Esophagus squamous epithelium (tissue), 5 donors: ENCODE data around the gene HMX2. TPM values are rescaled to one million over a fixed set of nuclear protein-coding genes. Genes with fewer than 3 reads are reported as not detected.

Experiments
- DNase-seq: peaks from one replicate; lab custom pipeline; 2025; lab: John Stamatoyannopoulos, UW
- H3K27ac ChIP-seq, 4 donors: fragments of 200-600 bp; sonication (generic); one replicate each; pipeline ENCODE4 v1.5.1; 2016 to 2019; ENCODE audit warnings: mild to moderate bottlenecking in 1 of 4
- H3K27me3 ChIP-seq, 4 donors: fragments of 200-600 bp; sonication (generic); 1 replicate in 3 of 4; 2 replicates in 1 of 4; pipeline versions ENCODE4 v1.5.1 to v1.6.0; 2017 to 2021; ENCODE audit warnings: antibody characterized with exemption in 1 of 4
- H3K36me3 ChIP-seq, 3 donors: fragments of 200-600 bp; sonication (generic); one replicate each; pipeline ENCODE4 v1.5.1; 2016 to 2019
- H3K4me1 ChIP-seq, 3 donors: fragments of 200-600 bp; sonication (generic); one replicate each; pipeline ENCODE4 v1.5.1; 2017 to 2019
- H3K4me3 ChIP-seq, 4 donors: fragments of 200-600 bp; sonication (generic); 1 replicate in 3 of 4; 2 replicates in 1 of 4; pipeline ENCODE4 v1.5.1; 2016 to 2019; ENCODE audit warnings: mild to moderate bottlenecking in 2 of 4, moderate library complexity in 1 of 4
- H3K9me3 ChIP-seq, 3 donors: fragments of 200-600 bp; sonication (generic); one replicate each; pipeline ENCODE4 v1.5.1; 2016 to 2019
- POLR2A ChIP-seq, 4 donors: fragments of 450-650 bp; IDR thresholded peaks; one replicate each; pipeline ENCODE4 v1.6.1; 2017; ENCODE audit warnings: antibody characterized with exemption in 4 of 4, mild to moderate bottlenecking in 4 of 4, moderate library complexity in 3 of 4
- WGBS, 2 donors: methylation state at CpG; one replicate each; pipeline ENCODE4 v1.1.5; 2018; 5-methylcytosine and 5-hydroxymethylcytosine counted together
- intact Hi-C: fragments of 100-400 bp; cut with DNase I; formaldehyde crosslinking; loops from one replicate; pipeline ENCODE4 v1.15.0; 2022
- total RNA-seq, 4 donors: library from RNA; depleted of rRNA; stranded (reverse); fragments of >200 nt; gene quantifications; one replicate each; pipeline ENCODE4 v1.1.0, GENCODE V29; 2016
- TF ChIP-seq, protein P1 (sequence below), 6 experiments: fragments of 450-650 bp in 4 of 6; fragments of 200-600 bp in 2 of 6; sonication (generic) in 2 of 6; IDR thresholded peaks; one replicate each; pipeline ENCODE4 v1.5.1; 2016 to 2019; ENCODE audit warnings: antibody characterized with exemption in 6 of 6, mild to moderate bottlenecking in 4 of 6, moderate library complexity in 4 of 6
- donor health status: DM: yes; HTN: yes; CAD: no.

The HMX2 gene
- total RNA-seq, 4 donors from 2014 or later: not detected

DNA sequence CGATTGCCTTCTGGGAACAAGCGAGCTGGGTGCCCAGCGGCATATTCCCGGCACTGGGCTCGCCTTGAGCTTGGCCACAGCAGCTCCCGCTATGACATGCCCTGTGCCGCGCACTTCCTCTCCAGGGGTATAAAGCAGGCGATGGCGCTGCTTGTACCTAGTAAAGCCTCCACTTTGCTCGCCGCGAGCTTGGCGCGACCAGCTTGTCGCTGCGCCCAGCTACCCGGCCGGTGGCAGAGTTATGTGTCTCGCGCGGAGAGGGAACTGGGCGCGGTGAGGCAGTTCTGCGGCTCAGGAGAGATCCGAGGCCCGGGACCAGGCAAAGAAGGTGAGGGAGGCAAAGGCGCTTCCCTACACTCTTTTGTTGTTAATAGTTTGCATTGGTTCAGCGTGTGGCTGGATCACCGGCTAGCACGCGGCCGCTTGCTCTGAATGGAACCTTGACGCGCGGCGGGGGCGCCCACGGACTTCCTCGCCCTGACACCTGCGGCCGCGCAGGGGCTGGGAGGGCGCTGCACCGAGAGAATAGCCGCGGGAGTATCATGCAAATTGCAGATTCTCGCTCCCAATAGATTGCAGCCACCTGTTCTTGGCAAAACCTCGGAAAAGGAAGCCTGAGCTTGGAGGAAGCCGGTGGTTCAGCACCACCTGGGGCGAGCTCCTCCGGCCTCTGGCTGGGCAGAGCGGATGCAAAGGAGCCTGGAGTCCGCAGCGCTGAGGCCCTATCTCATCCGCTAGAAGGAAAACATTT is 3.2 kb downstream of the HMX2 start:
- intact Hi-C loops: no loop called here
- peaks cover 26 to 76% (median 40%) of the 10 kb centered on the region in 4 donors for H3K27me3 ChIP-seq
- H3K4me3 ChIP-seq: peak overlapping the region in 3 of 4 donors; percentile 5 to 51 (median 34)
- H3K27ac ChIP-seq: no peak overlapping the region
- TF ChIP-seq, protein P1, sequence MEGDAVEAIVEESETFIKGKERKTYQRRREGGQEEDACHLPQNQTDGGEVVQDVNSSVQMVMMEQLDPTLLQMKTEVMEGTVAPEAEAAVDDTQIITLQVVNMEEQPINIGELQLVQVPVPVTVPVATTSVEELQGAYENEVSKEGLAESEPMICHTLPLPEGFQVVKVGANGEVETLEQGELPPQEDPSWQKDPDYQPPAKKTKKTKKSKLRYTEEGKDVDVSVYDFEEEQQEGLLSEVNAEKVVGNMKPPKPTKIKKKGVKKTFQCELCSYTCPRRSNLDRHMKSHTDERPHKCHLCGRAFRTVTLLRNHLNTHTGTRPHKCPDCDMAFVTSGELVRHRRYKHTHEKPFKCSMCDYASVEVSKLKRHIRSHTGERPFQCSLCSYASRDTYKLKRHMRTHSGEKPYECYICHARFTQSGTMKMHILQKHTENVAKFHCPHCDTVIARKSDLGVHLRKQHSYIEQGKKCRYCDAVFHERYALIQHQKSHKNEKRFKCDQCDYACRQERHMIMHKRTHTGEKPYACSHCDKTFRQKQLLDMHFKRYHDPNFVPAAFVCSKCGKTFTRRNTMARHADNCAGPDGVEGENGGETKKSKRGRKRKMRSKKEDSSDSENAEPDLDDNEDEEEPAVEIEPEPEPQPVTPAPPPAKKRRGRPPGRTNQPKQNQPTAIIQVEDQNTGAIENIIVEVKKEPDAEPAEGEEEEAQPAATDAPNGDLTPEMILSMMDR (IDR thresholded peaks at IDR 0.05): no peak
- no peak for TF ChIP-seq POLR2A (IDR thresholded peaks at IDR 0.05)
- no peaks in the 10 kb centered on the region for H3K9me3 ChIP-seq
- peaks cover 0 to 6% (median 0%) of the 10 kb centered on the region in 3 donors for H3K36me3 ChIP-seq
- WGBS, 2 donors: 5 to 6% methylated on average over 13 to 15 of the region's 56 CpGs
- DNase-seq: no peak
- H3K4me1 ChIP-seq: peaks cover 41 to 68% (median 50%) of the 10 kb centered on the region in 3 donors

DNA sequence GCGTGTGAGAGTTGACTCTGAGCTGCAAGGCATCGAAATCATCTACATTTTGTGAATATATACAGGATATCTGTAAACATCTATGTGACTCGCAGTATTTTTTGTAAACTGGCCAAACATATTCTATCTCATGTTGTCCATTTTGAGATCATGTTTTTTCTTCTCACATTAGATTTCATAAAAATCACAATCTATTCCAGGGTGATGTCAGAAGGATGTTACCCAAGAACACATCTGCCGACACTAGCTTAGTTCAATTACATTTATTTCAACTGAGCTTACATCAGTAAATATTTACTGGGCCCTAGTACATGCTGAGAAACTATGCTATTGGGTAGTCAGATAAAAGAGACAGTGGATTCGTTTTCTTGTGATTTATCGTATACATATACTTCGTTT is 3.8 kb downstream of the HMX2 start:
- Histone ChIP-seq H3K27me3 (peaks cover 20 to 70% (median 37%) of the 10 kb centered on the region in 4 donors), H3K4me1 (peaks cover 41 to 68% (median 46%) of the 10 kb centered on the region in 3 donors), H3K36me3 (peaks cover 0 to 12% (median 0%) of the 10 kb centered on the region in 3 donors), H3K9me3 (no peaks in the 10 kb centered on the region), H3K4me3 (no peak overlapping the region), H3K27ac (no peak overlapping the region)
- intact Hi-C loops: no loop called here
- 24 to 29% methylated on average over 7 of the region's 7 CpGs for WGBS, 2 donors
- TF ChIP-seq, protein P1 (IDR thresholded peaks at IDR 0.05): no peak
- no peak for DNase-seq

DNA sequence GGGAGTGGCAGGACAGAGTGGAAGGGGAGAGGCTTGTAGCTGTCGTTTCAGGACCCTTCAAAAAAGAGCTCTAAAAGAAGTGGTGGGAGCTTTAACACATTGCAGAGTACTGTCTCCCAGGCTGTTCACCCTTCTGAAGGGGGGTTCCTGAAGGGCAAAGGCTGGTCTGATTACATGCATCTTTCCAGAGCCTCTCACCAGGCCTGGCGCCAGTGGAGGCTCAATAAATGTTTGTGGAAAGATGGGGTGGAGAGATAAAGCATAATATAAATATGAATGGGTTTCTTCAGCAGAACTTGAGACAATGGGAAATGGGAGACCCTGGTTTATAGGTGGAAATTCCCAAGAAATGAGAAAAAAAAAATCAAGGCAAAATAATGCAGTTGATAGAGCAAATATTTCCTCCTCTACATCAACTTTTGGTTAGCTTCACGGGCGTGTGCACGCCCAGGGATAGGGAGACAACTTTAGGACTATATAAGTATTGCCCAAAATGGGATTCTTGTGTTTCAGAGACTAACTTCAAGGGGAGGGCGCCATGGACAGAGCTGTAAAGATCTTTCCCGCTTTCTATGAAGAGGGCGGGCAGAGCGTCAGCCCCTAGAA is 5.7 kb downstream of the HMX2 start:
- intact Hi-C loops: no loop called here
- 32 to 41% methylated on average over 9 of the region's 9 CpGs for WGBS, 2 donors
- no peaks in the 10 kb centered on the region for H3K9me3 ChIP-seq
- H3K27ac ChIP-seq: no peak overlapping the region
- peaks cover 30 to 69% (median 34%) of the 10 kb centered on the region in 3 donors for H3K4me1 ChIP-seq
- H3K4me3 ChIP-seq: peak overlapping the region in 2 of 4 donors; percentile 93 to 94
- H3K36me3 ChIP-seq: peaks cover 0 to 29% (median 0%) of the 10 kb centered on the region in 3 donors
- TF ChIP-seq POLR2A (IDR thresholded peaks at IDR 0.05): no peak
- TF ChIP-seq, protein P1 (IDR thresholded peaks at IDR 0.05): no peak
- DNase-seq: no peak
- peaks cover 4 to 52% (median 19%) of the 10 kb centered on the region in 4 donors for H3K27me3 ChIP-seq

DNA sequence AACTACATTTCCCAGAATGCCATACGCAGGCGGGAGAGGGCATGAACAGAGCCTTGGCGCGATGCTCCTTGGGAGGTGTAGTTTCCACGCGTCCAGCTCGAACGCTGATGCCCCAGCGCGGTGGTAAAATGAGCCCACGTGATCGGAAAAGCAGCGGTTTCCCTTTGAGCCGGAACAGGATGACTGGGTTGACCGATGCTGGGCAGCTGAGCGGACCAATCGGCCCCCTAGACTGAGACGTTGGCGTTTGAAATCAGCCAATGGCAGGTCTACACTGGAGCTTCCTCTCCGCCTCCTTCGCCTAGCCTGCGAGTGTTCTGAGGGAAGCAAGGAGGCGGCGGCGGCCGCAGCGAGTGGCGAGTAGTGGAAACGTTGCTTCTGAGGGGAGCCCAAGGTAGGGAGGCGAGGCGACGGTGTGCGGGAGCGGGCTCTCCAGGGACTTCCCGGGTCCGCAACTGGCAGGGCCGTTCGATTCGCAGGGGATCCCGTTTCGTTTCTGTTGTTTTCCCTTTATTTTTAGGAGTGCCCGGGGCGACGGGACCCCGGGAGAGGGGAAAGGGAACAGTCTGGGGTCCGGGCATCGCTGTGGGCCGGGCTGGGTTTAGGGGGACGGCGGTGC is 6.3 kb downstream of the HMX2 start, which contains the start of gene BUB3:
Gene BUB3, plus strand, starts transcription at position 311 of the 619 bp plus-strand sequence. CDS start 516 bp downstream, outside the sequence.
- TF ChIP-seq, protein P1 (IDR thresholded peaks at IDR 0.05): peak in 4 of 6 experiments; percentile 9 to 34 (median 31)
- peak in 3 of 4 donors; percentile 46 to 85 (median 70) for TF ChIP-seq POLR2A (IDR thresholded peaks at IDR 0.05)
- DNase-seq: peak; percentile 93
- Histone ChIP-seq H3K27me3 (peaks cover 3 to 46% (median 15%) of the 10 kb centered on the region in 4 donors), H3K27ac (peak within 1 kb of the TSS; percentile 90 to 95 (median 94)), H3K9me3 (no peaks in the 10 kb centered on the region), H3K36me3 (peaks cover 0 to 35% (median 0%) of the 10 kb centered on the region in 3 donors), H3K4me1 (peaks cover 27 to 69% (median 28%) of the 10 kb centered on the region in 3 donors), H3K4me3 (peak within 1 kb of the TSS; percentile 85 to 94 (median 94))
- WGBS, 2 donors: 0% methylated on average over 3 of the region's 50 CpGs; no CpG with 5 or more reads in 1 of the 2 donors
- intact Hi-C loops: no loop called here
